K562 (cell line): ENCODE measurements around the gene PPFIA3. TPM values are rescaled to one million over a fixed set of nuclear protein-coding genes. Genes with fewer than 3 reads are reported as not detected.

Experiments
- CEBPB ChIP-seq: fragments of 450-650 bp; IDR thresholded peaks from 2 replicates; pipeline ENCODE4 v1.6.1; 2016; ENCODE audit warnings: missing genetic modification characterization, missing compliant biosample characterization
- CSDE1 ChIP-seq, 2 experiments: fragments of 450-650 bp; IDR thresholded peaks; 2 replicates each; pipeline ENCODE4 v1.6.1; 2016; ENCODE audit warnings: mild to moderate bottlenecking in 1 of 2
- ELF2 ChIP-seq: fragments of 250-450 bp; sonication (Bioruptor Pico); IDR thresholded peaks from 2 replicates; pipeline ENCODE4 v1.5.0; 2021; ENCODE audit warnings: mild to moderate bottlenecking
- KLF6 ChIP-seq: fragments of 250-450 bp; sonication (Bioruptor Pico); IDR thresholded peaks from 2 replicates; pipeline ENCODE4 v1.4.0; 2020; ENCODE audit warnings: mild to moderate bottlenecking, moderate library complexity, borderline replicate concordance
- MAFK ChIP-seq: IDR thresholded peaks from 2 replicates; pipeline ENCODE4 v1.6.1; 2011; ENCODE audit warnings: low read length, improper control_type of control experiment
- MEIS2 ChIP-seq: fragments of 450-650 bp; IDR thresholded peaks from 2 replicates; pipeline ENCODE4 v1.6.1; 2014; ENCODE audit warnings: mild to moderate bottlenecking; ENCODE audit not compliant: partially characterized antibody
- POLR3G ChIP-seq: IDR thresholded peaks from 2 replicates; pipeline ENCODE4 v1.6.1; 2011; ENCODE audit not compliant: insufficient read length, insufficient replicate concordance; ENCODE audit errors: extremely low read depth
- RCOR1 ChIP-seq, 2 experiments: IDR thresholded peaks; 2 replicates each; pipeline ENCODE4 v1.6.1; 2012; ENCODE audit warnings: low read depth in 2 of 2, low read length in 2 of 2, borderline replicate concordance in 1 of 2, improper control_type of control experiment in 1 of 2
- RREB1 ChIP-seq: fragments of 250-450 bp; sonication (Bioruptor Pico); IDR thresholded peaks from 2 replicates; pipeline ENCODE4 v1.4.0; 2020
- SOX6 ChIP-seq: fragments of 450-650 bp; IDR thresholded peaks from 2 replicates; pipeline ENCODE4 v1.6.1; 2014; ENCODE audit warnings: mild to moderate bottlenecking
- SPI1 ChIP-seq: IDR thresholded peaks from 2 replicates; pipeline ENCODE4 v1.6.1; 2011; ENCODE audit warnings: low read depth, low read length, control low read depth, borderline replicate concordance
- STAT6 ChIP-seq: sonication (generic); formaldehyde crosslinking; IDR thresholded peaks from 2 replicates; pipeline ENCODE4 v1.8.1; 2023; ENCODE audit warnings: mild to moderate bottlenecking, missing genetic modification reagents
- SUPT5H ChIP-seq: fragments of 450-650 bp; IDR thresholded peaks from 2 replicates; pipeline ENCODE4 v1.6.1; 2016
- TEAD2 ChIP-seq: fragments of 450-650 bp; IDR thresholded peaks from 2 replicates; pipeline ENCODE4 v1.6.1; 2016; ENCODE audit warnings: missing genetic modification characterization, control low read depth, missing compliant biosample characterization
- ZNF280A ChIP-seq: fragments of 450-650 bp; IDR thresholded peaks from 2 replicates; pipeline ENCODE4 v1.6.1; 2018; ENCODE audit warnings: mild to moderate bottlenecking, low read depth; ENCODE audit not compliant: partially characterized antibody
- ZNF431 ChIP-seq: sonication (generic); formaldehyde crosslinking; IDR thresholded peaks from 2 replicates; pipeline ENCODE4 v1.8.0; 2022; ENCODE audit warnings: mild to moderate bottlenecking, missing genetic modification reagents
- polyA plus RNA-seq, 8 experiments: library from polyadenylated mRNA; depleted of rRNA in 4 of 8; stranded (reverse) in 5 of 8; unstranded in 3 of 8; fragments of >200 nt; fragmentation: Nextera tagmentation in 2 of 8; fragmentation: Illumina TruSeq in 1 of 8; extraction: Ambion mirVana in 2 of 8; extraction: Trizol in 1 of 8; gene quantifications; 2 replicates each; pipeline versions ENCODE4 v1.2.1 to v1.2.3, GENCODE V29; 2011 to 2014; ENCODE audit warnings: inconsistent platforms in 1 of 8, missing spikeins in 1 of 8
- total RNA-seq, 7 experiments: library from RNA; depleted of rRNA in 6 of 7; stranded (reverse); fragments of >200 nt in 6 of 7; fragmentation: Illumina TruSeq in 2 of 7; extraction: Trizol in 2 of 7; gene quantifications; 2 replicates each; pipeline versions ENCODE4 v1.2.1 to v1.2.3, GENCODE V29; 2011 to 2021; ENCODE audit warnings: low replicate concordance in 1 of 7
- TF ChIP-seq, protein P1 (sequence below): sonication (generic); formaldehyde crosslinking; IDR thresholded peaks from 2 replicates; pipeline ENCODE4 v1.8.1; 2022; ENCODE audit warnings: missing genetic modification reagents

The PPFIA3 gene
- total and polyA plus RNA-seq, 9 of the 15 experiments (the other 6 are each of a cell fraction or from before 2014, with no cell fraction given), result 0.10 to 53.0 (median 17.6) TPM

DNA sequence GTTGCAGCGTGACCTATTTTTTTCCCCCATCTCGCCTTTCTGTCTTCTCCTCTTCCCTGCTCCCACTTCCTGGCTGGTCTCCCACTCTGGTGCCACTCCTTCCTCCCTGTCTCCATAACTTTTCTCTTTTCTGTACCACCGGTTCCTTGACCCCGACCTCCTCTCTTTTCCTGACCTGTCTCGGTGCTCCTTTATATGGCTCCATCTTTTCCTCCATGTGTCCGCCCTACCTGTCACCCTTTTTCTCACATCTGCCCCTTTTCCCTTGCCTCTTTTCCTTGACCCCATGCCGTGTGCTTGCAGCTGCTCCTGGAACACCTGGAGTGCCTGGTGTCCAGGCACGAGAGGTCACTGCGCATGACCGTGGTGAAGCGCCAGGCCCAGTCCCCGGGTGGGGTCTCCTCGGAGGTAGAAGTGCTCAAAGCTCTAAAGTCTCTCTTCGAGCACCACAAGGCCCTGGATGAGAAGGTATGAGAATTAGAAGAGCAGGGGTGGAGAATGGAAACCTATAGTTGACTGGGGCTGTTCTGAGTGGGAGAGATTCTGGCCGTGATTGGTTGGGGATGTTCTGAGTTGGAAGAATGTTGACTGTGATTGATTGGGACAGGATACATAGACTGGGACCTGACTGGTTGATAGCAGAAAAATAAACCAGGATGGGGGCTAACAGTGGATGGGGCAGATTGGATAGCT, 9.3 kb downstream of the PPFIA3 start (continued):
- TF ChIP-seq TEAD2 (no peak), CSDE1 (IDR thresholded peaks at IDR 0.05) (no peak), SPI1 (no peak), ZNF431 (no peak), RREB1 (CRISPR knock-in tag) (no peak), ZNF280A (peak; percentile 53), CEBPB (tag) (no peak), SOX6 (no peak), ELF2 (CRISPR knock-in tag) (no peak), POLR3G (no peak), RCOR1 (IDR thresholded peaks at IDR 0.05; ENCODE audit: borderline replicate concordance in 1 of 2, low read depth in 2 of 2, low read length in 2 of 2) (0 out of 4 replicates have a peak, but pooled peaks of 1 of the 2 experiments have one; percentile 2), KLF6 (CRISPR knock-in tag) (no peak), MEIS2 (peak; percentile 80), MAFK (no peak), SUPT5H (peak; percentile 64), STAT6 (CRISPR knock-in tag) (no peak)
- TF ChIP-seq, protein P1, sequence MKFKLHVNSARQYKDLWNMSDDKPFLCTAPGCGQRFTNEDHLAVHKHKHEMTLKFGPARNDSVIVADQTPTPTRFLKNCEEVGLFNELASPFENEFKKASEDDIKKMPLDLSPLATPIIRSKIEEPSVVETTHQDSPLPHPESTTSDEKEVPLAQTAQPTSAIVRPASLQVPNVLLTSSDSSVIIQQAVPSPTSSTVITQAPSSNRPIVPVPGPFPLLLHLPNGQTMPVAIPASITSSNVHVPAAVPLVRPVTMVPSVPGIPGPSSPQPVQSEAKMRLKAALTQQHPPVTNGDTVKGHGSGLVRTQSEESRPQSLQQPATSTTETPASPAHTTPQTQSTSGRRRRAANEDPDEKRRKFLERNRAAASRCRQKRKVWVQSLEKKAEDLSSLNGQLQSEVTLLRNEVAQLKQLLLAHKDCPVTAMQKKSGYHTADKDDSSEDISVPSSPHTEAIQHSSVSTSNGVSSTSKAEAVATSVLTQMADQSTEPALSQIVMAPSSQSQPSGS (CRISPR knock-in tag), result no peak
